Thyroid gland (tissue), 4 donors: ENCODE data around the gene SELENBP1.

Experiments
- POLR2A ChIP-seq, 2 donors: fragments of 450-650 bp; IDR thresholded peaks; one replicate each; pipeline ENCODE4 v1.6.1; 2017; ENCODE audit warnings: antibody characterized with exemption in 2 of 2, mild to moderate bottlenecking in 2 of 2, moderate library complexity in 1 of 2
- TF ChIP-seq, protein P1 (sequence below), 6 experiments: fragments of 200-600 bp in 3 of 6; fragments of 450-650 bp in 3 of 6; sonication (generic) in 3 of 6; IDR thresholded peaks; one replicate each; pipeline ENCODE4 v1.5.1; 2016 to 2019; ENCODE audit warnings: antibody characterized with exemption in 6 of 6, mild to moderate bottlenecking in 2 of 6, inconsistent platforms in 1 of 6, moderate library complexity in 1 of 6

DNA sequence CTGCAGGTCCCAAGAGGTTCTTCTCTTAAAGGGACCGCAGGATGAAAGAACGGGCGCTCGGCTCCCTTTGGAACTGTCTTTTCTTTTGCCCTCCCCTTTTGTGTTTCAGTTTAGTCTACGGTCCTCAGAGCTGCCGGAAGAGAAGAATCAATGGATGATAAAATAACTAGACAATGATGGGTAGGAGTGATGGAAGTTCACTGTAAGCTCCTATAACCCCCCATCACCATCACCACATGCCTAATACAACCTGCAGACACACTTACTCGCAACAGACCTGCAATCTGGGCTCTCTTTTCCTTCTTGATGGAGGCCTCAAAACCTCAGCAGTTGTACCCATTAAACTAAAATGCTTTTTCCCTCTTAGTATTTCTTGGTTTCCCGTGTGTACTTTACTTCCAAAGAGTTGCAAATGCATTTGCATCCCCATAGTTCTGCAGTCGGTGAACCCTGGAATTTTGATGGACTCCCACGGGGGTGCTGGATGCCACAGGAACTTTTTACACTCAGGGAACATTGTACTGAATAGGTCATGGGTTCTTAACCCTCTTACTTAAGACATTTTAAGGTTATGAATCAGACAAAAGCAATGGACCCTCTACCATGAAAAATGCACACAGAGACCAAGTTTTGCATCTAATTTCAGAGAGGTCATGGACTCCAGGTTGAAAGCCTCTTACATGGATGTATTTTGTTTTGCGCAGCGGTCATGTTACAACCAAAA, 24.8 kb downstream of the SELENBP1 start:
- no peak for TF ChIP-seq POLR2A (IDR thresholded peaks at IDR 0.05)
- TF ChIP-seq, protein P1, sequence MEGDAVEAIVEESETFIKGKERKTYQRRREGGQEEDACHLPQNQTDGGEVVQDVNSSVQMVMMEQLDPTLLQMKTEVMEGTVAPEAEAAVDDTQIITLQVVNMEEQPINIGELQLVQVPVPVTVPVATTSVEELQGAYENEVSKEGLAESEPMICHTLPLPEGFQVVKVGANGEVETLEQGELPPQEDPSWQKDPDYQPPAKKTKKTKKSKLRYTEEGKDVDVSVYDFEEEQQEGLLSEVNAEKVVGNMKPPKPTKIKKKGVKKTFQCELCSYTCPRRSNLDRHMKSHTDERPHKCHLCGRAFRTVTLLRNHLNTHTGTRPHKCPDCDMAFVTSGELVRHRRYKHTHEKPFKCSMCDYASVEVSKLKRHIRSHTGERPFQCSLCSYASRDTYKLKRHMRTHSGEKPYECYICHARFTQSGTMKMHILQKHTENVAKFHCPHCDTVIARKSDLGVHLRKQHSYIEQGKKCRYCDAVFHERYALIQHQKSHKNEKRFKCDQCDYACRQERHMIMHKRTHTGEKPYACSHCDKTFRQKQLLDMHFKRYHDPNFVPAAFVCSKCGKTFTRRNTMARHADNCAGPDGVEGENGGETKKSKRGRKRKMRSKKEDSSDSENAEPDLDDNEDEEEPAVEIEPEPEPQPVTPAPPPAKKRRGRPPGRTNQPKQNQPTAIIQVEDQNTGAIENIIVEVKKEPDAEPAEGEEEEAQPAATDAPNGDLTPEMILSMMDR (IDR thresholded peaks at IDR 0.05): no peak
